Neuronal stem cell (in vitro differentiated cells): ENCODE measurements around the gene PDZD2.

Experiments
- DNase-seq: peaks from one replicate; pipeline ENCODE4 v3.0.0-alpha.2; 2013; ENCODE audit warnings: low spot score
- H2AFZ ChIP-seq: one replicate; pipeline ENCODE4 v1.6.1; 2013; ENCODE audit warnings: mild to moderate bottlenecking, low read length, inconsistent platforms
- H2AK5ac ChIP-seq: 2 replicates; pipeline ENCODE4 v1.6.1; 2013; ENCODE audit warnings: low read depth, mild to moderate bottlenecking, inconsistent platforms, low read length, moderate library complexity, mixed read lengths
- H2BK120ac ChIP-seq: 2 replicates; pipeline ENCODE4 v1.6.1; 2013; ENCODE audit warnings: low read depth, mild to moderate bottlenecking, inconsistent platforms, low read length, moderate library complexity, mixed read lengths
- H2BK12ac ChIP-seq: one replicate; pipeline ENCODE4 v1.6.1; 2013; ENCODE audit warnings: low read length, inconsistent platforms
- H2BK15ac ChIP-seq: 2 replicates; pipeline ENCODE4 v1.6.1; 2013; ENCODE audit warnings: mild to moderate bottlenecking, low read length, inconsistent platforms, mixed read lengths
- H2BK5ac ChIP-seq: one replicate; pipeline ENCODE4 v1.6.1; 2013; ENCODE audit warnings: inconsistent platforms, mild to moderate bottlenecking, low read length, moderate library complexity
- H3K14ac ChIP-seq: one replicate; pipeline ENCODE4 v1.6.1; 2013; ENCODE audit warnings: low read length, inconsistent platforms
- H3K18ac ChIP-seq: 2 replicates; pipeline ENCODE4 v1.6.1; 2013; ENCODE audit warnings: low read length, inconsistent platforms
- H3K23ac ChIP-seq: 2 replicates; pipeline ENCODE4 v1.6.1; 2013; ENCODE audit warnings: low read depth, mild to moderate bottlenecking, mixed read lengths, low read length, inconsistent platforms; ENCODE audit not compliant: poor library complexity
- H3K27ac ChIP-seq: replicated peaks from 3 replicates; pipeline ENCODE4 v1.5.1; 2013; ENCODE audit warnings: low read length, inconsistent platforms
- H3K27me3 ChIP-seq, 3 experiments: 2 replicates each; pipeline ENCODE4 v1.6.1; 2013; ENCODE audit warnings: low read length in 3 of 3, mild to moderate bottlenecking in 2 of 3, inconsistent platforms in 1 of 3, low read depth in 1 of 3, mixed read lengths in 1 of 3, moderate library complexity in 1 of 3; ENCODE audit not compliant: control insufficient read depth in 3 of 3, insufficient read depth in 3 of 3
- H3K36me3 ChIP-seq, 2 donors: replicated peaks in 1 of 2; 2 replicates each; pipeline ENCODE4 v1.6.1; 2013; ENCODE audit warnings: low read length in 2 of 2; ENCODE audit not compliant: control insufficient read depth in 2 of 2, insufficient read depth in 2 of 2
- H3K4ac ChIP-seq: 2 replicates; pipeline ENCODE4 v1.6.1; 2013; ENCODE audit warnings: inconsistent platforms, mild to moderate bottlenecking, low read length, moderate library complexity
- H3K4me1 ChIP-seq, 2 donors: 1 replicate in 1 of 2; 2 replicates in 1 of 2; pipeline ENCODE4 v1.6.1; 2013; ENCODE audit warnings: low read length in 2 of 2, low read depth in 1 of 2; ENCODE audit not compliant: control insufficient read depth in 2 of 2, insufficient read depth in 1 of 2
- H3K4me2 ChIP-seq: one replicate; pipeline ENCODE4 v1.6.1; 2013; ENCODE audit warnings: mild to moderate bottlenecking, low read length, inconsistent platforms; ENCODE audit not compliant: insufficient read depth, poor library complexity, severe bottlenecking
- H3K4me3 ChIP-seq, 2 donors: 2 replicates each; pipeline ENCODE4 v1.5.1; 2013; ENCODE audit warnings: low read length in 2 of 2, mild to moderate bottlenecking in 2 of 2, inconsistent platforms in 1 of 2, moderate library complexity in 1 of 2
- H3K79me1 ChIP-seq: one replicate; pipeline ENCODE4 v1.6.1; 2013; ENCODE audit warnings: low read depth, mild to moderate bottlenecking, inconsistent platforms, low read length, moderate library complexity
- H3K9ac ChIP-seq: one replicate; pipeline ENCODE4 v1.6.1; 2013; ENCODE audit warnings: mild to moderate bottlenecking, low read depth, low read length, inconsistent platforms; ENCODE audit not compliant: poor library complexity
- H3K9me3 ChIP-seq, 2 donors: replicated peaks in 1 of 2; 2 replicates each; pipeline versions ENCODE3 to v1.6.1; 2013; ENCODE audit warnings: low read length in 2 of 2, mild to moderate bottlenecking in 2 of 2, inconsistent platforms in 1 of 2, low read depth in 1 of 2, mixed read lengths in 1 of 2, moderate library complexity in 1 of 2; ENCODE audit not compliant: control insufficient read depth in 2 of 2, insufficient read depth in 1 of 2
- H4K8ac ChIP-seq: one replicate; pipeline ENCODE4 v1.6.1; 2013; ENCODE audit warnings: low read depth, mild to moderate bottlenecking, inconsistent platforms, low read length, moderate library complexity
- H4K91ac ChIP-seq: one replicate; pipeline ENCODE4 v1.6.1; 2013; ENCODE audit warnings: low read length, low read depth, mild to moderate bottlenecking, inconsistent platforms; ENCODE audit not compliant: poor library complexity
- WGBS, 2 donors: extraction: QIAGEN DNeasy Blood & Tissue Kit; methylation state at CpG; one replicate each; pipeline ENCODE4 v1.1.7; 2013; ENCODE audit warnings: missing lambda C conversion rate in 2 of 2, mixed read lengths in 1 of 2; ENCODE audit not compliant: insufficient read length in 2 of 2, insufficient replicate concordance in 1 of 2; ENCODE audit errors: extremely low coverage in 2 of 2; 5-methylcytosine and 5-hydroxymethylcytosine counted together

PDZD2 gene

DNA sequence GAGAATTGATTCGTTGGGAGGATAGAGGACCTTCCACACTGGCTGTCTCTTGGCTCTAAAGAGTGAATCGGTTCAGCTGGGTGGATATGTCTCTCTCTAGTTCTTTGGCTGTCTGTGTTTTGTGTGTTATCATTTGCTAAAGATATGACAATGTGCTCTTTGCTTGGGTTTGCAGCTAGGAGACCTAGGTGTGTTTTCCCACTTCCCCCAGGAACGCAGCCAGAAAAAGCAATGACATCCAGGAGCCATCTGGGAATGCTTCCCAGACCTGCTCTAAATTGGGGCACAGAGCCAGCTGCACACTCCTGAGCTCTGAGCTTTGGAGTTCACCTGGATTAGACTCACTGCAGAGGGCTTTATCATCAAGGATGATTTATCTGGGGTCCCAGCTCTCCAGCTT, 12.8 kb upstream of the PDZD2 start:
- no CpG with 5 or more reads among the region's 3 CpGs for WGBS, 2 donors
- DNase-seq = no peak

DNA sequence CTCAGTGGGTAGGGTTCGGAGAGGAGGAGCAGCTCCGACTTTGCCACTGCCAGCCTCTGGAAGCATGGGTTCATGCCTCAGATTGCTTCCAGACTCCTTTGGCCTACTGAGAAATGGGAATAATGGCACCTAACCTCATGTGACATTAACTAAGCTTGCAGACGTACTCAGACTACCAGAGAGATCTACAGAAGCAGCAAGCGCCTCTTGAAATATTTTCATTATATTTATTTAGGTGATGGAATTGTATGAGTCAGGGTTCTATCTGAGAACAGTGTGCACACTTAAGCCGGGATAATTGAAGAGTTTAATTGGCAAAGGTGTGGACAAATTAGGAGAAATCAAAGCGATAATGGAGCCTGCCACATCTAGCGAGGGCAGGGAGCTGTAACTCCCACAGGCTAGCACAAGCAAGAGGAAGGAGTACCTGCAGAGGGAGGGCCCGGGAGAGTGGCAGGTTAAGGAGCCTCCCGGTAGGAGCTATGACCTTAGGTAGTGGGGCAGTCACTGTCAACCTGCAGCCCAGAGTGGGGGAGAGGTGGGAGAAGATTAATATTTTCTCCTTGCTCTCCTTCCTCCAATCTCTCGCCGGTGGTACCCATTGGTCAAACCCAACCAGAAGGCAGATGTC, 12.2 kb upstream of the PDZD2 start:
- no peak overlapping the region for H3K4ac ChIP-seq
- no peaks in the 10 kb centered on the region for H3K79me1 ChIP-seq
- no peak overlapping the region for H3K4me2 ChIP-seq
- WGBS, 2 donors = no CpG with 5 or more reads among the region's 11 CpGs
- H3K27me3 ChIP-seq = peaks cover 0 to 22% (median 0%) of the 10 kb centered on the region in 3 experiments
- DNase-seq = no peak
- no peak overlapping the region for H3K14ac ChIP-seq
- H3K27ac ChIP-seq = no peak overlapping the region
- H3K23ac ChIP-seq = no peak overlapping the region
- no peaks in the 10 kb centered on the region for H3K36me3 ChIP-seq
- H3K9me3 ChIP-seq = no peaks in the 10 kb centered on the region
- H2BK5ac ChIP-seq = no peak overlapping the region
- H3K4me1 ChIP-seq = no peaks in the 10 kb centered on the region
- H2BK12ac ChIP-seq = no peak overlapping the region
- H2BK15ac ChIP-seq = no peak overlapping the region
- no peak overlapping the region for H3K4me3 ChIP-seq
- no peak overlapping the region for H4K91ac ChIP-seq
- no peak overlapping the region for H3K18ac ChIP-seq
- H2BK120ac ChIP-seq = no peak overlapping the region
- no peak overlapping the region for H3K9ac ChIP-seq
- no peak overlapping the region for H4K8ac ChIP-seq
- no peak overlapping the region for H2AFZ ChIP-seq
- H2AK5ac ChIP-seq = no peak overlapping the region

More for the DNA sequence above, 12.8 kb upstream of the PDZD2 start:
- Histone ChIP-seq H3K4me2 (no peak overlapping the region), H2AK5ac (no peak overlapping the region), H2AFZ (no peak overlapping the region), H4K91ac (no peak overlapping the region), H3K18ac (no peak overlapping the region), H2BK120ac (no peak overlapping the region), H3K14ac (no peak overlapping the region), H2BK12ac (no peak overlapping the region), H3K4me3 (no peak overlapping the region), H3K9me3 (no peaks in the 10 kb centered on the region), H3K27ac (no peak overlapping the region), H4K8ac (no peak overlapping the region), H2BK5ac (no peak overlapping the region), H3K23ac (no peak overlapping the region), H2BK15ac (no peak overlapping the region), H3K27me3 (peaks cover 0 to 17% (median 0%) of the 10 kb centered on the region in 3 experiments), H3K4ac (no peak overlapping the region), H3K9ac (no peak overlapping the region), H3K4me1 (no peaks in the 10 kb centered on the region), H3K79me1 (no peaks in the 10 kb centered on the region), H3K36me3 (no peaks in the 10 kb centered on the region)

DNA sequence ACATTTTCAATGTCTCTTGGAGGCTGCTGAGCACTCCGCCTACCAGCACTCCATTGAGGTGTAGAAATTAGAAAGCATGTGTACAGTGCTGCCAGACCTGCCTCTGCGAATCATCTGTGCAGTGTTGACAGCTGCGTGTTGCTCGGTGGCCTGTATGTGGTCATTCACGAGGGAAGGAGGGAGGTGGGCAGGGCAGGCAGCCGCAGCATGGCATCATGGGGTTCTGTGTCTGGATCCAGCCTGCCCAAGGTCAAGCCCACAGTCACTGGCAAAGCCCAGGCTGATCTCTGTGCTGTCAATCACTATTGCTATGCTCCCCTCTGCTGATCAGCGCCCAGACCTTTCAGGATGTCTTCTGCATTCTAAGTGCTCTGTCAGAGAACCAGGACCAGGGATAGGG, 8.0 kb upstream of the PDZD2 start:
- Histone ChIP-seq H4K8ac (no peak overlapping the region), H2BK12ac (no peak overlapping the region), H3K79me1 (no peaks in the 10 kb centered on the region), H3K27ac (no peak overlapping the region), H2BK120ac (no peak overlapping the region), H2BK5ac (no peak overlapping the region), H2AFZ (no peak overlapping the region), H4K91ac (no peak overlapping the region), H2BK15ac (no peak overlapping the region), H3K14ac (no peak overlapping the region), H3K4me3 (no peak overlapping the region), H3K18ac (no peak overlapping the region), H3K9me3 (no peaks in the 10 kb centered on the region), H3K23ac (no peak overlapping the region), H3K36me3 (no peaks in the 10 kb centered on the region), H3K4me1 (peaks cover 0 to 2% of the 10 kb centered on the region in 2 donors), H2AK5ac (no peak overlapping the region), H3K4me2 (no peak overlapping the region), H3K9ac (no peak overlapping the region), H3K27me3 (peaks cover 0 to 36% (median 0%) of the 10 kb centered on the region in 3 experiments), H3K4ac (no peak overlapping the region)
- DNase-seq = no peak
- no CpG with 5 or more reads among the region's 7 CpGs for WGBS, 2 donors

DNA sequence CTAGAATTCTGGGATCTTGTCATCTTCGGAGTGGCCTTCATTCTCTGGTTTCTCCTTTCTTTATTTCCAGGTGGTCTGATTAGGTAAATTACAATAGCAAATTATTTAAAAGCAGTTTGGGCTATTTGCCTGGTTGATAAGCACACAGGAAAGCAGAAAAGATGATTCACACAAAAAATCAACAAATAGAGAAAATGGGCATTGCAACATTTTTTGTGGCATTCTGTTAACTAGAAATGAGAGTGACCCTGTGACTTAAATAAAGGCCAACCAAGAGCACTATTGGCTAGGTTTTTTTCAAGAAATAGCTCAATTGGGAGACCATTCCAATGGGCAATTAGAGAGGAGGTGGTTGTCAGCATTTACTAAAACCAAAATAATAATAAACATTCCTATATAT, 6.5 kb upstream of the PDZD2 start:
- Histone ChIP-seq H4K8ac (no peak overlapping the region), H3K9me3 (no peaks in the 10 kb centered on the region)
- no CpG with 5 or more reads among the region's 1 CpG for WGBS, 2 donors

More for the DNA sequence above, 6.5 kb upstream of the PDZD2 start:
- H3K27me3 ChIP-seq = peaks cover 0 to 44% (median 0%) of the 10 kb centered on the region in 3 experiments
- no peak overlapping the region for H3K4me3 ChIP-seq
- no peak for DNase-seq
- H4K91ac ChIP-seq = no peak overlapping the region
- H2BK12ac ChIP-seq = no peak overlapping the region
- no peak overlapping the region for H3K4me2 ChIP-seq
- H2AFZ ChIP-seq = no peak overlapping the region
- no peak overlapping the region for H3K4ac ChIP-seq
- H3K18ac ChIP-seq = no peak overlapping the region
- no peak overlapping the region for H3K14ac ChIP-seq
- no peak overlapping the region for H2AK5ac ChIP-seq
- H3K4me1 ChIP-seq = peaks cover 0 to 6% of the 10 kb centered on the region in 2 donors
- no peak overlapping the region for H2BK120ac ChIP-seq
- H3K23ac ChIP-seq = no peak overlapping the region
- no peak overlapping the region for H3K9ac ChIP-seq
- H3K36me3 ChIP-seq = no peaks in the 10 kb centered on the region
- no peak overlapping the region for H2BK5ac ChIP-seq
- no peak overlapping the region for H3K27ac ChIP-seq
- H3K79me1 ChIP-seq = no peaks in the 10 kb centered on the region
- no peak overlapping the region for H2BK15ac ChIP-seq
